Stimulated activated CD8-positive, alpha-beta memory T cell treated with anti-CD3 and anti-CD28 coated beads, Interleukin-4, amount 100 ng/mL, for 24 hours (primary cell): Measurements from ENCODE around the gene PTPRK.
A peak's percentile ranks its signal among the peaks of the same experiment; 100 is the strongest.

Experiments used
- DNase-seq: peaks from one replicate; pipeline ENCODE4 v3.0.0-alpha.2; 2020; ENCODE audit warnings: low read depth

PTPRK gene

GRCh38 chr6:128520436-128521281 is at the start of gene PTPRK:
Gene PTPRK, minus strand, starts transcription at chr6:128520599. Its CDS starts 241 bp downstream, at chr6:128520358.
- peak; percentile 84 for DNase-seq

GRCh38 chr6:128567029-128567428 is 46.6 kb upstream of the PTPRK start:
- DNase-seq: no peak

DNA sequence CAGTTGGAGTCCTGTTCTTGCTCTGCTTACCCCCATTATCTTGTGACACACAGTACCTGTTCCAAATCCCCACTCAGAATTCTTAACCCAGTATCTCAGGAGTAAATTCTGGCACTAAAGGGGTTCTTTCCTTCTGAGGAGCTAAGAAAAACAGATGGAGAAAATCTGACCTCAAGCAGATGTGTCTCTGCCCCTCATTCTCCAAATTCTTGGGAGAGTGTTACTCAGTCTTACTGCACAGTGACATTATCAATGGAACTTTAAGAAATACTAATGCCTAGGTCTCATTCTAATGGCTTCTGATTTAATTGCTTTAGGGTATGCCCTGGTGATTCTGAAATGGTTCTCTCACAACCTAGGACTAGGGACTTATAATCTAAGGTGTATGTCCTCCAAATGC is 40.6 kb upstream of the PTPRK start:
- DNase-seq: no peak

DNA sequence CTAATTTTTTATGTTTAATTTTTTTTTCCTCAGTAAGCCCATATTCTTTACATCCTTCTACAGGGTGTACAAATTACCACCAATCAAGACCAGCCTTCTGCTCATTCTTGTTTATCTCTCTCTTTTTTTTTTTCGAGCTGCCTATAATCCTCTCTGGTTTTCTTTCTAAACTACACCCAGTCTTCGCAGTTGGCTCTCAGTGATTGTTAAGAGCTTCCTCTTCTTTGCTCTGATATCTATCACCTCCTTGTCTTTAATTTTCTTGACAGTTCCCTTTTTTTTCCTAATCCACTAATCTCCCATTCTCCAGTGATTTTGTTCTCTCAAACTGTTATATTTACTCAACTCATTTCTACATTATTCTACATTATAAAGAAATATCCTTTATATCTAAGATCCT is 38.5 kb upstream of the PTPRK start:
- no peak for DNase-seq

DNA sequence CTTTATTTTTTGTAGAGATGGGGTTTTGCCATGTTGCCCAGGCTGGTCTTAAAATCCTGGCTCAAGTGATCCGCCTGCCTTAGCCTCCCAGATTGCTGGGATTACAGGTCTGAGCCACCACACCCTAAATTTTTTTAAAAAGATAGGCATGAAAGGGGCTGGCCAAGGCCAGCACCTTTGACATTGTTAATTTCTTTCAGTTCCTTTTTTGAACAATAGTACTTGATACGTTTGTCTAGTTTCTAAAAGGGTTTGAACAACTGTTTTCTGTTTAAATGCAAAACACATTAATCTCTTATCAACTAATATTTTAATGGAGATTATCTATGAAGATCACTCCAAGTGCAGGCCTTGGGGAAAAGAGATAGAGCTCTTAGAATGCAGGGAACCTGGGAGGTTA is 37.6 kb upstream of the PTPRK start:
- no peak for DNase-seq

GRCh38 chr6:128557081-128557480 is 36.7 kb upstream of the PTPRK start:
- DNase-seq: no peak

GRCh38 chr6:128554302-128554701 is 33.9 kb upstream of the PTPRK start:
- no peak for DNase-seq

- no peak for DNase-seq
These were observed 20.9 kb upstream of the PTPRK start for GRCh38 chr6:128541261-128541660.

DNA sequence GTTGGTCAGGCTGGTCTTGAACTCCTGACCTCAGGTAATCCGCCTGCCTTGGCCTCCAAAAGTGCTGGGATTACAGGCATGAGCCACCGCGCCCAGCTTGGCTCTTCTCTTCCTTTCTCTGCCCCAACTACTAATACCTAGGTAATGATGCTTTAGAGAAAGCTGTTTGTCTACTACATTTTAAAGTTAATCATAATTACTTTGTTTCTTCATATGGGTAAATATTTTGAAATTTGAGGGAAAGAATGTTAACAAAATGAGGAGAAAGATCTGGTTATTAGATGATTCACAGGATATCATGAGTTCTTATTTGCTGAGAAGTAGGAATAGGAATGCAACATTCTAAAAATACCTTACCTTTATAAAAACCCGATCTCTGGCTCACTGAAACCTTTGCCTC is 18.4 kb upstream of the PTPRK start:
- DNase-seq: no peak

- no peak for DNase-seq
These were observed 12.4 kb upstream of the PTPRK start for GRCh38 chr6:128532827-128533226.

- DNase-seq: no peak
These were observed 11.7 kb upstream of the PTPRK start for GRCh38 chr6:128532136-128532535.

DNA sequence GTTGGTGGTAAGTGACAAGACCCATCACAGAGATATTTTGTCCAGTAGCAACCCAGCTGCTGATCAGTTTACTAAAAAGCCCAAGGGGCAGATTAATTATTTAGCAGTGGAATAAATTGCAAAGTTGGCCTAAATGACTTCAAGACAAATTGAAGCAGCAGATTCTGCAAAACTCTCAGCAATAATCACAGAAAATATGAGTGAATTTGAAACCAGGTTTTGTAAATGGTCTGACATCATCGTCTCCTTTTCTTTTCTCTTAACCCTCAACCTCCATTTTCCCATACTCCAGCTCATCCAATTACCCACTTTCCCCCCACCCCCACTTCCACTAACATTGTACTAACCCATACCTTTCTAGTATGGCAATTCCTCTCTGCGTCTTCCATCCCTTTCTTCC is 11.3 kb upstream of the PTPRK start:
- DNase-seq: no peak

GRCh38 chr6:128528241-128528640 is 7.8 kb upstream of the PTPRK start:
- no peak for DNase-seq

DNA sequence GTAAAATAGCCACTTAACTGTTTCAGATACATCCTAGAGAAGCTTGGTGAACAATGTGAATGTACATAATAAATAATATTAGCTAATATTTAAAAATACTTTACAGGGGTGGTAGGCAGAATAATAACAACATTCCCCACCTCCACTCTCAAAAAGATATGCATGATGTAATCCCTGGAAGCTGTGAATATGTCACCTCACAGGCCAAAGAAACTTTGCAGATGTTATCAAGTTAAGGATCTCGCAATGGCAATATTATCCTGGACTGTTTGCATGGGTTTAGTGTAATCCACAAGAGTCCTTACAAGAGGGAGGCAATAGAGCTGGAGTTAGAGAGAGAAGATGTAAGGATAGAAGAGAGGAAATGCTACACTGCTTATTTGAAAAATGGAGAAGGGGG is 7.0 kb upstream of the PTPRK start:
- DNase-seq: no peak

GRCh38 chr6:128526152-128526914 is 5.9 kb upstream of the PTPRK start:
- no peak for DNase-seq

DNA sequence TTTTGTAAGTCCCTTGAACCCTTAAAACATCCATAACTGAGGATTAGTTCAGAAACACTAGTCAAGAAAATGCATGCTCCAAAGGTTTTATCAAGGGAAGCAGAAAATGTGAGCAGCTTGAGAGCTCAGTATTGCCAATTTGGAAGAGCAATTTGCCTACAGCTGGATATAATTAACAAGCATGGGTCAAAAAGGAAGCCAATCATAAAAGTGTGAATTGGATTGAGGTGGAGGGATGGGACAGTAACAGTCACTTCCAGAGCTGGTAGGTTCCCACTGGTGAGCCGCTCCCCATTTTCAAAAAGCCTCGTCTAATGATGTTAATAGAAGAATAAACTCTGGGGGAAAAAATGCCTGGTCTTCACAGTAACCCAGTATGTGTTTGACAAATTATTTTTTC is 5.0 kb upstream of the PTPRK start:
- no peak for DNase-seq

GRCh38 chr6:128521282-128521632 is 858 bp upstream of the PTPRK start:
- no peak for DNase-seq

GRCh38 chr6:128519931-128520435 is 416 bp downstream of the PTPRK start:
- peak; percentile 2 for DNase-seq

GRCh38 chr6:128519132-128519930 is 1.1 kb downstream of the PTPRK start:
- DNase-seq: peak; percentile 7

GRCh38 chr6:128518434-128519131 is 1.8 kb downstream of the PTPRK start:
- DNase-seq: no peak

DNA sequence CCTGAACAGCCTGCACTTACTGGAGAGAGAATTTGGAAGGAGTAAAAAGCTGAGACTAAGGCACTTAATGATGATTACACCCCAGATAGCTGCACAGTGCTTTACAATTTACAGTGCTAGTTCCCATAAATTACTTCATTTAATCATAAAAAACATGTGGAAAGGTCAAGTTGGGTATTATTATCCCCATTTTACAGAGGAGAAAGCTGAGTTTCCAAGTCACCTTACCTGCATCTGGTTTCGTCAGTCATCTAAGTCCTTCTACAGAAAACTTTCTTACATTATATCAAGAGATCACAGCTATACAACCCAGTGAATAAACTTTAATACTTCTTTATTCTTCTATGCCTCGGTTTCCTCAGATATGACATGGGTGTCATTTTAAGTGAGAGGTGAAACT is 3.3 kb downstream of the PTPRK start:
- no peak for DNase-seq

DNA sequence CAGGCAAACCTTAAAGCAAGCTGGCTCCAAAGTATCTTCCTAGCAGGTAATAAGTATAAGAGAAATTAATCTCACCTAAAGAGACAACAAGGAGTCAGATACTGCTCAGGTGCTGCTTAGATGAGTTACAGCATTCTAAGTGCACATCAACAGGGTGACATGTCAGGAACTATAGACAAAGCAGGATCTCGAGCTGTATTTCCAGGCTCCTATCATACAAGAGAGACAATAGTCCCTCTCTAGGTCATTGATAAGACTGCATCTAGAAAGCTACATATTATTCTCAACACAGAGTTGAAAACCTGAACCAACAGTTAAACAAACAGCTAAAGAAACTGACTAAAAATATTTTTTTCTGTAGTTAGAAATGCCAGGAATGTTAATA is 3.9 kb downstream of the PTPRK start:
- DNase-seq: no peak
